SK-N-MC (cell line): Measurements from ENCODE around the gene DNAI1.

ENCODE experiments used
- DNase-seq: peaks from one replicate; pipeline ENCODE4 v3.0.0-alpha.2; 2011; ENCODE audit warnings: low read depth, low spot score
- H3K27ac ChIP-seq: fragments of 200-600 bp; sonication (generic); 2 replicates; pipeline ENCODE4 v1.5.1; 2016; ENCODE audit warnings: mixed run types
- H3K36me3 ChIP-seq: fragments of 200-600 bp; sonication (generic); 2 replicates; pipeline ENCODE4 v1.6.1; 2017; ENCODE audit warnings: antibody characterized with exemption, low read length, mixed read lengths; ENCODE audit not compliant: insufficient read depth
- H3K4me3 ChIP-seq: fragments of 200-600 bp; sonication (generic); 2 replicates; pipeline ENCODE4 v1.5.1; 2016
- H3K9ac ChIP-seq: fragments of 200-600 bp; sonication (generic); 2 replicates; pipeline ENCODE4 v1.8.0; 2017; ENCODE audit warnings: mixed run types, mixed read lengths; ENCODE audit not compliant: insufficient read length
- H3K9me3 ChIP-seq: fragments of 200-600 bp; sonication (generic); 2 replicates; pipeline ENCODE4 v1.6.1; 2017; ENCODE audit warnings: low read depth, mild to moderate bottlenecking, antibody characterized with exemption, low read length, moderate library complexity, mixed read lengths
- EZH2 ChIP-seq: fragments of 200-600 bp; sonication (generic); IDR thresholded peaks from one replicate; pipeline ENCODE4 v1.6.1; 2017; ENCODE audit warnings: antibody characterized with exemption
- FOXP2 ChIP-seq: optimal IDR thresholded peaks from 2 replicates; pipeline ENCODE3; 2011; ENCODE audit warnings: mild to moderate bottlenecking, moderate library complexity; ENCODE audit not compliant: insufficient read depth; ENCODE audit errors: extremely low read length, control extremely low read depth
- POLR2AphosphoS5 ChIP-seq: IDR thresholded peaks from 2 replicates; pipeline ENCODE4 v1.6.1; 2012; ENCODE audit warnings: mild to moderate bottlenecking, low read depth, low read length, borderline replicate concordance

DNAI1 gene

GRCh38 chr9:34458013-34458958, at the start of gene DNAI1, which contains the start of gene FAM219A:
Gene DNAI1, plus strand, starts transcription at chr9:34458805. Its CDS starts 201 bp downstream, at chr9:34459006.
Gene FAM219A, minus strand, starts transcription at chr9:34458570. Its CDS starts 307 bp downstream, at chr9:34458263.
- no peaks in the 10 kb centered on the region for H3K9me3 ChIP-seq
- TF ChIP-seq FOXP2 (no peak), EZH2 (no peak), POLR2AphosphoS5 (peak; percentile 65; the same call in 1 of the 2 replicates)
- H3K27ac ChIP-seq = no peak within 1 kb of the TSS

GRCh38 chr9:34409154-34409553, 49.5 kb upstream of the DNAI1 start:
- Histone ChIP-seq H3K27ac (no peak overlapping the region), H3K4me3 (no peak overlapping the region), H3K36me3 (no peaks in the 10 kb centered on the region), H3K9me3 (no peaks in the 10 kb centered on the region), H3K9ac (no peak overlapping the region)
- TF ChIP-seq FOXP2 (no peak), POLR2AphosphoS5 (no peak), EZH2 (no peak)
- DNase-seq = no peak

More at GRCh38 chr9:34458013-34458958, at the start of gene DNAI1, which contains the start of gene FAM219A:
- DNase-seq = peak; percentile 81
- no peaks in the 10 kb centered on the region for H3K36me3 ChIP-seq
- peak within 1 kb of the TSS; percentile 80 for H3K9ac ChIP-seq
- peak within 1 kb of the TSS; percentile 93 for H3K4me3 ChIP-seq

GRCh38 chr9:34412336-34412735, 46.3 kb upstream of the DNAI1 start:
- no peak for DNase-seq
- no peak for TF ChIP-seq EZH2
- Histone ChIP-seq H3K4me3 (no peak overlapping the region), H3K27ac (no peak overlapping the region), H3K9ac (no peak overlapping the region), H3K9me3 (no peaks in the 10 kb centered on the region), H3K36me3 (no peaks in the 10 kb centered on the region)

DNA sequence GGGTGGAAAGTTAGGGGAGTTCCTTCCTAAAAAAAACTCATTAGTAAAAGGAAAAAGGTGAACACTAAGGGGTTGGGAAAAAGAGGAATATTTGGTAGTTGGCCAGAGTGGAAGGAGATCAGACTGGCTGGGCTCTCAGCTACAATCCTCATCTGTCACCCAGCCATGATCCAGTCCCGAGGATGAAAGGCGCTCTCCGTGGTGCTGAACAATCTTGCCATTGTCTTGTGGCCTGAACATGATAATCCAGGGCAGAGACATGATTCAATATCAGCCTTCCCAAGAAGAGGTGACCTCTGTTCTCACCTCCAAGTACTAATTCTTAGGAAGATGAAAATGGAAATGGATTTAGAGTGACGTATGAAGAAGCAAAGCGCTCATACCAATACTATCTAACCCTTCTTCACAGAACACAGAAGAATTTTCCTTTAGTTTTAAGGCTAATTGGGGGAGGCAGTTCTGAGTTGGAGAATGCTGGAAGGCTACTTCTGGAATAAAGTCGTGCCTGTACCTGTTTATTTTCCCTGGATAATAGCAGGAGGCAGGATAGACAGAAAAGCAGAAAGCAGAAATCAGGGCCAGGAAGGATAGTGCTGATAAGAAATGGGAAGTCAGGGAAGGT, 45.3 kb upstream of the DNAI1 start:
- H3K4me3 ChIP-seq = no peak overlapping the region
- no peak for DNase-seq
- H3K9ac ChIP-seq = no peak overlapping the region
- no peaks in the 10 kb centered on the region for H3K36me3 ChIP-seq
- no peak overlapping the region for H3K27ac ChIP-seq
- no peaks in the 10 kb centered on the region for H3K9me3 ChIP-seq
- TF ChIP-seq POLR2AphosphoS5 (no peak), EZH2 (no peak), FOXP2 (no peak)

DNA sequence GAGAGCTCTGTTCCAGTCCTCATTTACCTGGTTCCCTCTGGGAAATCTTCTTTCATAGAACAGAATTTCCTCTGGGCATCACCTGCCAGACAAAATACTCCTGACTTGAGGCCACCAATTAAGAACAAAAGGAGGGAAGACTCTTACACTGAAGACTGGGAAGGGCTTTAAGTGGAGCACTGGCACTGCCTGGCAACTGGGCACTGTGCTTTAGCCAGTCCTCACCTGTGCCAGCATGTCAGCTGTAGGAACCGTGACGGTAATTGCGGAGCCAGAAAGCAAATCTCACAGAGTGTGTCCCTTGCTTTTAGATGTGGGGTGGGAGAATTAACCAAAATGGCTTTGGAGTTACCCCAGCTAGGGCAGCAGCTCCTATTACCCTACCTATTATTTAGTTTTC, 40.9 kb upstream of the DNAI1 start:
- Histone ChIP-seq H3K36me3 (no peaks in the 10 kb centered on the region), H3K4me3 (no peak overlapping the region), H3K9me3 (no peaks in the 10 kb centered on the region), H3K9ac (no peak overlapping the region), H3K27ac (no peak overlapping the region)
- DNase-seq = no peak
- TF ChIP-seq POLR2AphosphoS5 = no peak
- no peak for TF ChIP-seq EZH2
- no peak for TF ChIP-seq FOXP2

DNA sequence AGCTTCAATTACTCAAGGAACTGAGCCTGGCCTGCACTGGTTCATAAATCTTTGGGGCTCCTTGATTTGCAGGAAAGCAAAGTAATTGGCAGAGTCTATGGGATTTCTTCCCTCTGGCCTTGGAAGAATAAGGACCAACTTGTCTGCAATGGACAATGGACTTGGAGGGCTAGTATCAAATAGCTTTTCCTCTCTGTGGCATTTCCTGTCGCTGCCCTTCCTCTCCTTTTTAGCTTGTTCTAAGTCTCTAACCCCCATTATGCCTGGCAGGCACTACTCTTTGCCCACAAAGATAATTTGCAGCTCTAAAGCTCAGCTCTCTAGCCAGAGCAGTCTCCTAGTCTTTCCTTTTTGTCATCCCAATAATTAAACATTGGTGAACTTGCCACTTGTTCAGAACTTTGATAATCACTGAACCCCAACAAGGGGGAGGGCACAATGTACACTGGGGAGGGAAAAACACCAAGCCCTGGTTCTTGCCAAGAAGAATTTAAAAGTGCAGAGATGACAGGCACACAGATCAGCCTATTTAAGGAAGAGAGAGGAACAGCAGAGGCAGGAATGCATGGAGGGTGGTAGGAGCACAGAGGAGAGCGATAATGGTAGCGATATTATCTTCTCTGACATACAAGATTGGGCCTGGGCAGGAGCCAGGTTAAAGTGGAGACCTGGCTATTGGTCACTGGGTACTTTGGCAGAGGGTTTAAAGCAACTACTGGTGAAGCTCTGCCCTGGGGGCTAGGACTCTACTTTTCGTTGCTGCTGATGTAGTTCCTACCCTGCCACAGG, 38.7 kb upstream of the DNAI1 start:
- Histone ChIP-seq H3K4me3 (no peak overlapping the region), H3K9me3 (no peaks in the 10 kb centered on the region), H3K27ac (no peak overlapping the region), H3K9ac (no peak overlapping the region), H3K36me3 (no peaks in the 10 kb centered on the region)
- TF ChIP-seq EZH2 (no peak), FOXP2 (no peak), POLR2AphosphoS5 (no peak)
- DNase-seq = no peak

DNA sequence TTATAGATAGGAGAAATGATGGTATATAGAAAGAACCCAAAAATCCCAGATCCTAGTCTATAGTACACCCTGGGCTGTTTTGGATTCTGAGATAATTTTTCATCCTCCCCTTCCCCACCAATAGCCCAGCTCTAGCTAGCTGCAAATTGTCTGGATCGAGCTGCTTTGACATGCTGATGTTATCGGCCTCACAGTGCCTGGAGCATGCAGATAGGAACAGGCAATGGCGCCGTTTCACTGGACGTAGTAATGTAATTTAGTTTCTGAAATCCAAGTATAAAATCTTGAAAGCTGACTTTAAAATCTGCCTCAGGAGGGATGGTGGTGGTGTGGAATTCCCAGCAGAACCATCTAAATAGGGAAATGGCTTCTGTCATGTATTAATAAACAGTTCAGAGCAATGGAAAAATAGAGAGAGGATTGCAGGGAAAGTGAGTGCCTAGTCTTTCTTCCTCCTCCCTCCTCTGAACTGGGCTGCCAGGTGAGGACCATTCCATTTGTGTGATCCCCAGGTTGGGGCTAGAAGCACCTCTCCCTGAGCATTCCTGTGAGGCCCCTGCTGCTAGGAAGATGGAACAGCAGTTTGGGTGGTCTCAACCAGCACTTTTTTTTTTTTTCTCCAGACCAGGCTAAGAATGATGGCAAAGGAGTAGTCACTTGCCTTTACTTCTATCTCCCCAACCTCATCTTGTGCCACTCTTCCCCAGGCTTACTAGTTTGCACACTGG, 32.1 kb upstream of the DNAI1 start:
- DNase-seq = no peak
- Histone ChIP-seq H3K27ac (no peak overlapping the region), H3K36me3 (no peaks in the 10 kb centered on the region), H3K4me3 (no peak overlapping the region), H3K9me3 (no peaks in the 10 kb centered on the region), H3K9ac (no peak overlapping the region)
- no peak for TF ChIP-seq EZH2
- TF ChIP-seq FOXP2 = no peak
- no peak for TF ChIP-seq POLR2AphosphoS5
